Measurements from ENCODE around the gene OR4C45. TPM values are rescaled to one million over a fixed set of nuclear protein-coding genes. Genes with fewer than 3 reads are reported as not detected.

The OR4C45 gene
- polyA plus RNA-seq, 1 donor (not counting 4 experiments of a cell fraction or from before 2014, with no cell fraction given): not detected

GRCh38 chr11:50071584-50072225 lies 39.0 kb downstream of the OR4C45 start:
- Histone ChIP-seq H3K9me1 (ENCODE audit: control insufficient read depth, extremely low read depth, insufficient read depth, low read length) (no peaks in the 10 kb centered on the region), H3K9me3 (ENCODE audit: control insufficient read depth, low read depth, low read length) (no peaks in the 10 kb centered on the region), H3K4me1 (ENCODE audit: control insufficient read depth, extremely low read depth, insufficient read depth, low read length) (no peaks in the 10 kb centered on the region), H3K9ac (ENCODE audit: control insufficient read depth, extremely low read depth, insufficient read depth, low read length) (no peak overlapping the region), H3K36me3 (ENCODE audit: control insufficient read depth in 2 of 2, extremely low read depth in 1 of 2, insufficient read depth in 2 of 2, low read length in 2 of 2) (no peaks in the 10 kb centered on the region), H2AFZ (ENCODE audit: control insufficient read depth, low read length) (no peak overlapping the region), H3K27ac (ENCODE audit: control insufficient read depth, insufficient read depth, low read length) (no peak overlapping the region), H3K4me2 (ENCODE audit: control insufficient read depth, extremely low read depth, insufficient read depth, low read depth, low read length) (no peak overlapping the region), H3K27me3 (ENCODE audit: control insufficient read depth, extremely low read depth, insufficient read depth, low read length) (no peaks in the 10 kb centered on the region), H3K79me2 (ENCODE audit: control insufficient read depth, insufficient read depth, low read length) (no peaks in the 10 kb centered on the region), H4K20me1 (ENCODE audit: control insufficient read depth, extremely low read depth, insufficient read depth, low read length) (no peaks in the 10 kb centered on the region), H3K4me3 (ENCODE audit: control insufficient read depth in 2 of 3, extremely low read depth in 1 of 3, insufficient read depth in 2 of 3, low read depth in 1 of 3, low read length in 3 of 3) (no peak overlapping the region)
- no peak for DNase-seq (ENCODE audit: low read depth, low spot score)
- no peak for FAIRE-seq
- no peak for TF ChIP-seq EZH2 (IDR thresholded peaks at IDR 0.05; ENCODE audit: low read length)
- TF ChIP-seq CTCF (optimal IDR thresholded peaks at IDR 0.05 in 1 of 3, IDR thresholded peaks at IDR 0.05 in 1 of 3, conservative IDR thresholded peaks at IDR 0.05 in 1 of 3; ENCODE audit: extremely low read depth in 1 of 3, insufficient read depth in 2 of 3, low read length in 3 of 3): no peak
- dilution Hi-C loops (cut with MboI; ENCODE audit: extremely low pct_ligation_motif_present, low sequenced_read_pairs): no loop called here

GRCh38 chr11:50072226-50073112 lies 39.8 kb downstream of the OR4C45 start:
- dilution Hi-C loops (cut with MboI; ENCODE audit: extremely low pct_ligation_motif_present, low sequenced_read_pairs): no loop called here
- FAIRE-seq (no peak), DNase-seq (ENCODE audit: low read depth, low spot score) (no peak)
- Histone ChIP-seq H3K9me3 (ENCODE audit: control insufficient read depth, low read depth, low read length) (no peaks in the 10 kb centered on the region), H2AFZ (ENCODE audit: control insufficient read depth, low read length) (no peak overlapping the region), H3K36me3 (ENCODE audit: control insufficient read depth in 2 of 2, extremely low read depth in 1 of 2, insufficient read depth in 2 of 2, low read length in 2 of 2) (no peaks in the 10 kb centered on the region), H3K27me3 (ENCODE audit: control insufficient read depth, extremely low read depth, insufficient read depth, low read length) (no peaks in the 10 kb centered on the region), H3K9ac (ENCODE audit: control insufficient read depth, extremely low read depth, insufficient read depth, low read length) (no peak overlapping the region), H3K4me2 (ENCODE audit: control insufficient read depth, extremely low read depth, insufficient read depth, low read depth, low read length) (no peak overlapping the region), H3K4me1 (ENCODE audit: control insufficient read depth, extremely low read depth, insufficient read depth, low read length) (no peaks in the 10 kb centered on the region), H3K79me2 (ENCODE audit: control insufficient read depth, insufficient read depth, low read length) (no peaks in the 10 kb centered on the region), H3K27ac (ENCODE audit: control insufficient read depth, insufficient read depth, low read length) (no peak overlapping the region), H3K9me1 (ENCODE audit: control insufficient read depth, extremely low read depth, insufficient read depth, low read length) (no peaks in the 10 kb centered on the region), H3K4me3 (ENCODE audit: control insufficient read depth in 2 of 3, extremely low read depth in 1 of 3, insufficient read depth in 2 of 3, low read depth in 1 of 3, low read length in 3 of 3) (no peak overlapping the region), H4K20me1 (ENCODE audit: control insufficient read depth, extremely low read depth, insufficient read depth, low read length) (no peaks in the 10 kb centered on the region)
- no peak for TF ChIP-seq EZH2 (IDR thresholded peaks at IDR 0.05; ENCODE audit: low read length)
- TF ChIP-seq CTCF (optimal IDR thresholded peaks at IDR 0.05 in 1 of 3, IDR thresholded peaks at IDR 0.05 in 1 of 3, conservative IDR thresholded peaks at IDR 0.05 in 1 of 3; ENCODE audit: extremely low read depth in 1 of 3, insufficient read depth in 2 of 3, low read length in 3 of 3): peak in 1 of 3 experiments; percentile 20
